ENCODE data around the gene IFT43.

The IFT43 gene

DNA sequence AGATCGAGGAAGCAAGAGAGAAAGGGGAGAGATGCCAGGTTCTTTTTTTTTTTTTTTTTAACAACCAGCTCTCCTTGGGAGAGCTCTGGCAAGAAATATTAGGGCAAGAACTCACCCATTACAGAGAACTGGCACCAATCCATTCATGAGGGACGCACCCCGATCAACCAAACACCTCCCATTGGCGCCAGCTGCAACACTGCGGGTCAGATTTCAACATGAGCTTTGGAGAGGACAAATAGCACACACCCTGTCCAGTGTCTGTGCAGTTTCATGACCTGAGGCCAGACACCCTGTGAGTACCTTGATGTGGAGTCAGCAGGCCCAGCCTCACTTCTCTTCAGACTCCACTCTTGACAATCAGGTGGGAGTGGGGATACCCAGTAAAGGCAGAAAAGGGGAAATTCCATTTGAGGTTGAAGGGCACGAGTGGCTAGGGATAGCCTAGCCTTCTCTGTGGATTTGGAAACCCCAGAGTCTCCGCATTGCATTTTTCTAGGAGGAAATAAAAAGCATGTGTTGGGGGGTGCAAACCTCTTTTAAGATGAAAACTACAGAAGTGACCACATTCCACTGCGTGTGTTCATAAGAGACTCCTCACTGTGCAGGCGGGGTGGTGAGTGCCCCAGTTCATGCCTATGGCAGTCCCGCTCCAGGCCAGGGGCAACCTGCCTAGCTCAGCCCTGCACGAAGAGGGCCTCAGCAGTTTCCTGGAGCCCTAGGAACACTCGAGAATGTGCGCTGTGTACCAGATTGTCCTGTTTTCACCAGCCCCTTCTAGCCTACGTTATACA lies 123.7 kb downstream of the IFT43 start:
- DNase-seq (ENCODE audit: low read depth, low spot score): no peak

DNA sequence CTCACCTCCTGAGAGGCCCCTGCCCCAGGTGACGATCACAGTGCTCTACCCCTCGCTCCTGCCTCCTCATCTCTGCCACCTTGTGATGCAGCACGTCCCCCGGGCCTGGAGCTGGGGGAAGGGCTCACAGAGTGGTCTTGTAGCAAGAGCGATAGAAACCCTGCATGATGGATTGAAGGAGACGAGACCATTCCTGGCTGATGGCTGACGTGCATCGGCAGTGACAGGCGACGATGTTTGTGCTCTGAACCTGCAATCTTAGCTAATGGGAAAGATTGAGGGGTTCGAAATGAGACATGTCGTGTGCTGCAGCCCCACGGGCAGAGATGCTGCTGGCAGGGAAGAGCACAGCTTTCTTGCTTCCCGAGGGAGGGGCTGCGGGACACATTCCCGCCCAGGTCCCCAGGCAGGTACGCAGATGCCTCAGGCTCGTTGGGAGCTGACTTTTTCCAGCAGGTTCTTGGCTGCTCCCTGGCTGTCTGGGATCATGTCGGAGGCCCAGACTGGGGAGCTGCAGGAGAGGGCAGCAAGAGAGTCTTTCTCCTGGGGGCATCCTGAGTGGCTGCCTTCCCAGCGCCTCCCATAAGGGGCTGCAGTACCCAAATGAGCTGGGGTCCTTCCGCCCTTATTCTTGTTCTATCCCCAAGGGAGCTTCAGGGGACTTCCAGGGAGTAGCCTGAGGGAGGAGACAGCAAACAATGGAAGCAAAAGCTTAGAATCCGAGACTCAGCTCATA lies 127.5 kb downstream of the IFT43 start:
- no peak for DNase-seq (ENCODE audit: low read depth, low spot score)

DNA sequence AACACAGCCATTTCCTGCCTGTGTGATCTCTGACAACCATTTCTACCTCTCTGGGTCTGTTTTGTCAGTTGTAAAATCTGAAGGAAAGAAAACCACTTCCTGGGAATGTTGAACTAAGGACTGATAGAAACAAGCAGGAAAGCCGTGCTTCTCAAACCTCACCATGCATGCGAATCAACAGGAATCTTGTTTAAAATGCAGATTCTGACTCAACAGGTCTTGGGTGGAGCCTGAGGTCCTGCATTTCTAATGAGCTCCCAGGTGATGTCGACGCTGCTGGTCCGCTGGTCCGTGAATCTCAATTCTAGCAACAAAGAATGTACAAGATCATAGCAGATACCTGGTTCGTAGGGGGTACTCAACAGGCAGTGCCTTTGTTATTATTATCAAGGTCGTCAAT lies 128.1 kb downstream of the IFT43 start:
- DNase-seq (ENCODE audit: low read depth, low spot score): no peak

- no peak for DNase-seq (ENCODE audit: low read depth, low spot score)
Observed at GRCh38 chr14:76115010-76115422, 129.5 kb downstream of the IFT43 start.

GRCh38 chr14:76117789-76118484 lies 132.4 kb downstream of the IFT43 start:
- no peak for DNase-seq (ENCODE audit: low read depth, low spot score)

DNA sequence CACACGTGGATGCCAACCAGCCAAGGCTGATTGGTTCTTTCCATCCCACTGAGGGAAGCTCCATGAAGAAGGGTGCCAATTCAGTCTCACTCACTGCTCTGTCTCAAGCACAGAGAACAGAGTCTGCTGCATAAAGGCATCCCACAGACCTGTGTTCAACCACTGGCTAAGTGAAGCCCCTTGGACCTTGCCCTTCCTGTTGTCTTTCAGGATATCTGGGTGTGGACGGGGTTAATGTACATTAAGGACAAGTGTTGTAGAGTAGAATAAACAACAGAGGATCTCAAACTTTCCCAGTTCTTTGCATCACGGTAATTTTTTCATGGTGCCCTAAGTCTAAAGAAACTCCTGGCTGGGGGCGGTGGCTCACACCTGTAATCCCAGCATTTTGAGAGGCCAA lies 133.0 kb downstream of the IFT43 start:
- DNase-seq (ENCODE audit: low read depth, low spot score): no peak

- no peak for DNase-seq (ENCODE audit: low read depth, low spot score)
Observed at GRCh38 chr14:76121089-76121748, 135.7 kb downstream of the IFT43 start.

GRCh38 chr14:76123426-76124225 lies 138.1 kb downstream of the IFT43 start:
- DNase-seq (ENCODE audit: low read depth, low spot score): no peak

- no peak for DNase-seq (ENCODE audit: low read depth, low spot score)
Observed at GRCh38 chr14:76125511-76125910, 139.9 kb downstream of the IFT43 start.

DNA sequence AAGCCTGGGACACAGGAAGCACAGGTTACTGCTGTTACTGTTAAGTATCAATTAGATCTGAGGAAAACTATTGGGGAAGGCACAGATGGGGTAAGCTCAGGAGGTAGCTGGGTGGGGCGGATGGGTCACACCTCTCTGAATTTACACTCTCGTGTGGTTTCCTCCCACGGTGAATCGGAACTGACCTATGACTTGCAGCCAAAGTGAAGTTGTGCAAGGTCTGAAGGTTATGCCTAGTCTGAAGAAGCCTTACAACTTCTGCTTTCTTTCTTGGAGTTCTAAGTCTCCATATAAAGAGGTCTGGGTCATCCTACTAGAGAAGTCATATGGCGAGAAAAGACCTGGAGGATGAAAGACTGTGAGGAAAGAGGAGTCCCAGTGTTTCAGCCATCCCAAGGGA lies 140.5 kb downstream of the IFT43 start:
- DNase-seq (ENCODE audit: low read depth, low spot score): no peak

DNA sequence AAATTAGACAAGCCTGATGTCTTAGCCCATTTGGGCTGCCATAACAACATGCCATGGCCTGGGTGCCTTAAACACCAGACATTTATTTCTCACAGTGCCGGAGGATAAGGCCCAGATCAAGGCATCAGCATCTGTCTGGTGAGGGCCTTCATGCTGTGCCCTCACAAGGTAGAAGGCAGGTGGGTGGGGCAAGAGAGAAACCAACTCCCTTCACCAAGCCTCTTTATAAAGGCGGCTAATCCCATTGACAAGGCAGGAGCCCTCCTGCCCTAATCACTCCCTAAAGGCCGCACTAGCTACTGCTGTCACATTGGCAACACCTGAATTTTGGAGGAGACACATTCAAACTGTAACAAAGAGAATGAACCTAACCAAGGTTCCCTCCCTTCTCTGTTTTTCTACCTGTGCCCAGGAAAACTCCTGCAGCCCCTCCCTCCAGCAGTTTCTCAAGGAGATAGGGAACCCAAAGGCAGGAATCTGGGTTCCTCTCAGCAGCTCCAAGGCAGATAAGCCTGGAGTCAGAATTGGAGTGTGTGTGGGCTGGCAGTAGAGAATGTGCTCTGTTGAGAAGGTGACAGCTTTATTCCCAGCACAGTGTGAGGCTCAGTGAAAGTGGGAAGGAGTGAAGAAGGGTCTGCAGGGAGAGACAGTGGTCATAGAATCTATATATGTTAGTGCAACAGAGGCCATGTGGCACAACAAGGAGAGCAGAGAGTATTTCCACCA lies 144.5 kb downstream of the IFT43 start:
- no peak for DNase-seq (ENCODE audit: low read depth, low spot score)

DNA sequence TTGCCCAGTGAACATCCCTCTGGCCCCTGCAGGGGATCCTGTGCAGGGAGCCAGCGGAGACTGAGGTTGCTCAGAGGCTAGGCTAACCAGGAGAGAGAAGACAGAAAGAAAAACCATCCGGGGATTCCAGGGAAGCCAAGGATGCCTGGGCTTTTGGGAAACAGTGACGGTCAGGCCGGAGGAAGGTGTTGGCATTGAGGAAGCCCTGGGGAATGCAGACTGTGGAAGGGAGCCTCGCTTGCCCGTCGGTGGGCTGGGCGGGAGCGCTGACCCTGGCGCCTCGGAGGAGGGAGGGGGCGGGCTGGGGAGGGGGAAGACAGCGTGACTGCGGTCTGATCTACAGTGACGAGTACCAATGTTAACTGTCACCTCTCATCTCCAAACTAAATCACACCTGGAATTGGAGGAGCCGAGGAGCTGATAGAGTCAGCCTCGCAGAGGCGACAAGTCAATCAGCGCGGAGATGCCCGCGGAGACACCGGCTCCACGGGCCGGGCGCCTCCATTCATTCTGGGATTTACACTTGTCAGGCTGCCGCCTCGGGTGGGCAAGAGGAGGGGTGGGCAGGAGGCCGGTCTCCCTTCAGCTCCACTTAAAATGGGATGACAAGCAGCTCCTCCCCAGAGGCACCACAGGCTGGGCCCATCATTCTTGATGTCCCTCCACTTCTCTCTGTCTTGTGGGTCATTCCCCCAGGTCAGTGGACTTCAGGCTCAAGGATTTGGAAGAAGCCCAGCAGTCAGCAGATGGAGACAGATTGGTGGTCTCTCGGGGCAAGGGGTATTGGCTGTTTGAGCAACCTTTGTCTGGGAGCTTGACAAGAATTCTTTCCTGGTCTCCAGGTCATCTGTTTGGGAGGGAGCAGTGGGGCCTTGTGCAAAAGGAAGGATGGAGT lies 145.8 kb downstream of the IFT43 start:
- no peak for DNase-seq (ENCODE audit: low read depth, low spot score)

- no peak for DNase-seq (ENCODE audit: low read depth, low spot score)
Observed at GRCh38 chr14:76133103-76133502, 147.5 kb downstream of the IFT43 start.
